CD14-positive monocyte (primary cell): Measurements from ENCODE around the gene CRABP2. TPM values are rescaled to one million over a fixed set of nuclear protein-coding genes. Genes with fewer than 3 reads are reported as not detected.

Experiments used
- DNase-seq, 3 donors: peaks; one replicate each; pipeline ENCODE4 v3.0.0-alpha.2; 2011 to 2022
- H2AFZ ChIP-seq: 2 replicates; pipeline ENCODE4 v1.6.0; 2012; ENCODE audit warnings: mild to moderate bottlenecking, low read depth, low read length, inconsistent platforms; ENCODE audit not compliant: insufficient read depth, poor library complexity, severe bottlenecking
- H3K27ac ChIP-seq, 2 donors: 1 replicate in 1 of 2; 2 replicates in 1 of 2; pipeline ENCODE4 v1.5.1; 2012 to 2013; ENCODE audit warnings: low read length in 2 of 2, control low read depth in 1 of 2, inconsistent platforms in 1 of 2, low read depth in 1 of 2, mild to moderate bottlenecking in 1 of 2
- H3K27me3 ChIP-seq, 2 donors: one replicate each; pipeline versions ENCODE4 v1.6.0 to v1.6.1; 2011 to 2013; ENCODE audit warnings: low read length in 2 of 2; ENCODE audit not compliant: control insufficient read depth in 2 of 2, insufficient read depth in 2 of 2
- H3K36me3 ChIP-seq, 2 donors: replicated peaks in 1 of 2; 1 replicate in 1 of 2; 2 replicates in 1 of 2; pipeline versions ENCODE4 v1.5.1 to v1.6.1; 2012 to 2013; ENCODE audit warnings: low read length in 2 of 2, control low read depth in 1 of 2, inconsistent platforms in 1 of 2, mild to moderate bottlenecking in 1 of 2; ENCODE audit not compliant: insufficient read depth in 2 of 2, control insufficient read depth in 1 of 2
- H3K4me1 ChIP-seq, 2 donors: 1 replicate in 1 of 2; 2 replicates in 1 of 2; pipeline versions ENCODE4 v1.5.1 to v1.6.1; 2012 to 2013; ENCODE audit warnings: low read length in 2 of 2, control low read depth in 1 of 2, inconsistent platforms in 1 of 2, mild to moderate bottlenecking in 1 of 2, moderate library complexity in 1 of 2; ENCODE audit not compliant: insufficient read depth in 2 of 2, control insufficient read depth in 1 of 2
- H3K4me2 ChIP-seq: replicated peaks from 2 replicates; pipeline ENCODE3; 2012; ENCODE audit warnings: low read length, moderate library complexity, mild to moderate bottlenecking; ENCODE audit not compliant: poor library complexity, severe bottlenecking; ENCODE audit errors: extremely low read depth
- H3K4me3 ChIP-seq, 3 experiments: fragments of 200-600 bp in 1 of 3; sonication (generic) in 1 of 3; replicated peaks in 1 of 3; 1 replicate in 2 of 3; 2 replicates in 1 of 3; pipeline ENCODE4 v1.5.1; 2011 to 2013; ENCODE audit warnings: low read length in 3 of 3, mild to moderate bottlenecking in 3 of 3, control low read depth in 2 of 3, low read depth in 2 of 3, inconsistent platforms in 1 of 3, moderate library complexity in 1 of 3
- H3K79me2 ChIP-seq: 2 replicates; pipeline ENCODE4 v1.6.0; 2012; ENCODE audit warnings: mild to moderate bottlenecking, control low read depth, inconsistent platforms, low read length, moderate library complexity; ENCODE audit not compliant: insufficient read depth
- H3K9ac ChIP-seq: 2 replicates; pipeline ENCODE4 v1.6.0; 2017; ENCODE audit warnings: low read length, mild to moderate bottlenecking; ENCODE audit not compliant: insufficient read depth, poor library complexity, severe bottlenecking
- H3K9me3 ChIP-seq, 2 donors: replicated peaks in 1 of 2; 1 replicate in 1 of 2; 2 replicates in 1 of 2; pipeline versions ENCODE4 v1.5.1 to v1.6.1; 2012 to 2013; ENCODE audit warnings: low read length in 2 of 2, control low read depth in 1 of 2; ENCODE audit not compliant: control insufficient read depth in 1 of 2, insufficient read depth in 1 of 2
- H4K20me1 ChIP-seq: 2 replicates; pipeline ENCODE4 v1.6.0; 2012; ENCODE audit warnings: mild to moderate bottlenecking, low read length, control low read depth, moderate library complexity; ENCODE audit not compliant: insufficient read depth
- H3K27ac Mint-ChIP-seq, 7 donors: one replicate each; pipeline ENCODE4 v1.8.0; 2020; ENCODE audit warnings: mild to moderate bottlenecking in 7 of 7, mixed read lengths in 7 of 7, moderate library complexity in 6 of 7, inconsistent platforms in 2 of 7
- H3K27me3 Mint-ChIP-seq, 3 donors: one replicate each; pipeline ENCODE4 v1.8.0; 2021 to 2022; ENCODE audit warnings: low read depth in 3 of 3, mild to moderate bottlenecking in 3 of 3, mixed read lengths in 3 of 3, moderate library complexity in 3 of 3, inconsistent platforms in 1 of 3
- H3K36me3 Mint-ChIP-seq, 2 donors: one replicate each; pipeline ENCODE4 v1.8.0; 2020; ENCODE audit warnings: mixed read lengths in 2 of 2, inconsistent platforms in 1 of 2, mild to moderate bottlenecking in 1 of 2
- H3K4me1 Mint-ChIP-seq: one replicate; pipeline ENCODE4 v1.8.0; 2020; ENCODE audit warnings: mild to moderate bottlenecking, mixed read lengths
- H3K4me3 Mint-ChIP-seq, 2 donors: one replicate each; pipeline ENCODE4 v1.8.0; 2020; ENCODE audit warnings: mild to moderate bottlenecking in 2 of 2, mixed read lengths in 2 of 2, moderate library complexity in 1 of 2
- H3K9me3 Mint-ChIP-seq, 7 donors: one replicate each; pipeline ENCODE4 v1.8.0; 2020 to 2022; ENCODE audit warnings: mixed read lengths in 7 of 7, mild to moderate bottlenecking in 6 of 7, moderate library complexity in 6 of 7, inconsistent platforms in 2 of 7
- CTCF ChIP-seq: fragments of 200-600 bp; IDR thresholded peaks from one replicate; pipeline ENCODE4 v1.8.0; 2022; ENCODE audit warnings: antibody characterized with exemption, mild to moderate bottlenecking
- WGBS: methylation state at CpG from one replicate; pipeline ENCODE4 v1.1.5; 2013; ENCODE audit warnings: missing lambda C conversion rate; ENCODE audit not compliant: insufficient coverage; 5-methylcytosine and 5-hydroxymethylcytosine counted together
- intact Hi-C, 2 donors: fragments of 100-400 bp; cut with micrococcal nuclease; formaldehyde crosslinking; loops; one replicate each; pipeline versions ENCODE4 v1.15.0 to v1.15.1; 2023
- polyA plus RNA-seq, 3 donors: library from polyadenylated mRNA; depleted of rRNA in 1 of 3; unstranded in 2 of 3; stranded (reverse) in 1 of 3; fragments of 300-500 nt in 2 of 3; fragments of >200 nt in 1 of 3; fragmentation: Illumina TruSeq in 2 of 3; gene quantifications; 1 replicate in 2 of 3; 2 replicates in 1 of 3; pipeline ENCODE4 v1.2.3, GENCODE V29; 2012 to 2021

Gene CRABP2
- polyA plus RNA-seq, 3 donors = 0.23 to 1.8 TPM; not detected in 1

- no peak for DNase-seq
- peaks cover 0 to 3% (median 2%) of the 10 kb centered on the region in 3 donors for H3K27me3 Mint-ChIP-seq
- Histone ChIP-seq H3K4me2 (no peak overlapping the region), H4K20me1 (peaks cover 41% of the 10 kb centered on the region), H3K27me3 (no peaks in the 10 kb centered on the region), H2AFZ (no peak overlapping the region), H3K9me3 (no peaks in the 10 kb centered on the region), H3K4me1 (peaks cover 55 to 65% of the 10 kb centered on the region in 2 donors), H3K79me2 (peaks cover 69% of the 10 kb centered on the region), H3K9ac (no peak overlapping the region), H3K36me3 (peaks cover 30 to 35% of the 10 kb centered on the region in 2 donors), H3K27ac (peak overlapping the region in 1 of 2 donors; percentile 54), H3K4me3 (no peak overlapping the region)
- H3K27ac Mint-ChIP-seq = peak overlapping the region in 5 of 7 donors; percentile 77 to 89 (median 81)
- intact Hi-C loops = no loop called here
- WGBS = no CpG with 5 or more reads among the region's 12 CpGs
- H3K4me1 Mint-ChIP-seq = peaks cover 57% of the 10 kb centered on the region
- peaks cover 0 to 2% (median 0%) of the 10 kb centered on the region in 7 donors for H3K9me3 Mint-ChIP-seq
- no peak overlapping the region for H3K4me3 Mint-ChIP-seq
- peaks cover 28 to 41% of the 10 kb centered on the region in 2 donors for H3K36me3 Mint-ChIP-seq
- TF ChIP-seq CTCF = no peak
These were observed 39.0 kb upstream of the CRABP2 start for GRCh38 chr1:156744344-156744743.

GRCh38 chr1:156743367-156744302 is 38.3 kb upstream of the CRABP2 start:
- H3K9ac ChIP-seq = no peak overlapping the region
- H3K9me3 ChIP-seq = no peaks in the 10 kb centered on the region
- no peak for DNase-seq
- Mint-ChIP-seq H3K27me3 (peaks cover 0 to 3% (median 2%) of the 10 kb centered on the region in 3 donors), H3K4me3 (no peak overlapping the region), H3K4me1 (peaks cover 50% of the 10 kb centered on the region), H3K36me3 (peaks cover 28 to 41% of the 10 kb centered on the region in 2 donors), H3K9me3 (peaks cover 0 to 2% (median 0%) of the 10 kb centered on the region in 7 donors), H3K27ac (peak overlapping the region; percentile 33 to 89 (median 80))
- H3K36me3 ChIP-seq = peaks cover 30 to 35% of the 10 kb centered on the region in 2 donors
- peaks cover 62% of the 10 kb centered on the region for H3K79me2 ChIP-seq
- H2AFZ ChIP-seq = no peak overlapping the region
- no peak overlapping the region for H3K4me2 ChIP-seq
- intact Hi-C loops = no loop called here
- peaks cover 38% of the 10 kb centered on the region for H4K20me1 ChIP-seq
- H3K27ac ChIP-seq = peak overlapping the region; percentile 21 to 54
- 91% methylated on average over 11 of the region's 14 CpGs for WGBS
- no peaks in the 10 kb centered on the region for H3K27me3 ChIP-seq
- TF ChIP-seq CTCF = no peak
- H3K4me1 ChIP-seq = peaks cover 48 to 57% of the 10 kb centered on the region in 2 donors
- no peak overlapping the region for H3K4me3 ChIP-seq
